Measurements from ENCODE around the gene EME2.
A peak's percentile ranks its signal among the peaks of the same experiment; 100 is the strongest.
"Not testable (repeated sequence)": the region's sequence is repeated elsewhere in the genome, so short reads cannot be mapped to it uniquely, and the experiment has no call there.

Gene EME2, protein sequence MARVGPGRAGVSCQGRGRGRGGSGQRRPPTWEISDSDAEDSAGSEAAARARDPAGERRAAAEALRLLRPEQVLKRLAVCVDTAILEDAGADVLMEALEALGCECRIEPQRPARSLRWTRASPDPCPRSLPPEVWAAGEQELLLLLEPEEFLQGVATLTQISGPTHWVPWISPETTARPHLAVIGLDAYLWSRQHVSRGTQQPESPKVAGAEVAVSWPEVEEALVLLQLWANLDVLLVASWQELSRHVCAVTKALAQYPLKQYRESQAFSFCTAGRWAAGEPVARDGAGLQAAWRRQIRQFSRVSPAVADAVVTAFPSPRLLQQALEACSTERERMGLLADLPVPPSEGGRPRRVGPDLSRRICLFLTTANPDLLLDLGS

DNA sequence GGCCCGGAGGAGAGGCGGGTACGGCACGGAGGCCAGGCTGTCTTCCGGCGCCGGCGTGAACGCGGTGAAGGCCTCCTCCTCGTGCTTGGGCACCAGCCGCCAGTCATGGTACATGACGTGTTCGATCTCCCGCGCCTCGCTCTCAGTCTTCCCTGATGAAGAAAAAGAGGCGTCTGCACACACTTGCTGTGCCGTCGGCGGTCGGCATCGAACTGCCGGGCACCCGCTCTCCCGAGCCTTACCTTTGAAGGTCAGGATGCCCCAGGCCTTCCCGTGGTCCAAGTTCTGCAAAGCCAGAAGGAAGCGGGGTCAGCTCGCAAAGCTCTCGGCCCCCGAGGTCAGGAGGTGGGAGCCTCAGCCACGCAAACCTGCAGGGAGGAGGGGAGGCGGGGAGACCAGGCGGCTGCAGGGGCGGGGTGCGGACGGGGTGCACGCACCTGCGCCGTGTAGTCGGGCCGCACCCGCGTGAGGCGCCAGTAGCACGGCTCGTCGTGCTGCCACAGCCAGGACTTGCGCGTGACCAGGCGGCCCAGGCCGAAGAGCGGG is at the start of gene EME2:
TSS of gene EME2 (plus strand) at position 449 of the 546 bp plus-strand sequence. CDS start 418 bp downstream, outside the sequence.
- DNase-seq = peak; percentile 63

- DNase-seq = peak; percentile 51
These were observed 49.0 kb upstream of the EME2 start for GRCh38 chr16:1723450-1724147.

GRCh38 chr16:1724491-1724890 is 48.1 kb upstream of the EME2 start:
- no peak for DNase-seq

DNA sequence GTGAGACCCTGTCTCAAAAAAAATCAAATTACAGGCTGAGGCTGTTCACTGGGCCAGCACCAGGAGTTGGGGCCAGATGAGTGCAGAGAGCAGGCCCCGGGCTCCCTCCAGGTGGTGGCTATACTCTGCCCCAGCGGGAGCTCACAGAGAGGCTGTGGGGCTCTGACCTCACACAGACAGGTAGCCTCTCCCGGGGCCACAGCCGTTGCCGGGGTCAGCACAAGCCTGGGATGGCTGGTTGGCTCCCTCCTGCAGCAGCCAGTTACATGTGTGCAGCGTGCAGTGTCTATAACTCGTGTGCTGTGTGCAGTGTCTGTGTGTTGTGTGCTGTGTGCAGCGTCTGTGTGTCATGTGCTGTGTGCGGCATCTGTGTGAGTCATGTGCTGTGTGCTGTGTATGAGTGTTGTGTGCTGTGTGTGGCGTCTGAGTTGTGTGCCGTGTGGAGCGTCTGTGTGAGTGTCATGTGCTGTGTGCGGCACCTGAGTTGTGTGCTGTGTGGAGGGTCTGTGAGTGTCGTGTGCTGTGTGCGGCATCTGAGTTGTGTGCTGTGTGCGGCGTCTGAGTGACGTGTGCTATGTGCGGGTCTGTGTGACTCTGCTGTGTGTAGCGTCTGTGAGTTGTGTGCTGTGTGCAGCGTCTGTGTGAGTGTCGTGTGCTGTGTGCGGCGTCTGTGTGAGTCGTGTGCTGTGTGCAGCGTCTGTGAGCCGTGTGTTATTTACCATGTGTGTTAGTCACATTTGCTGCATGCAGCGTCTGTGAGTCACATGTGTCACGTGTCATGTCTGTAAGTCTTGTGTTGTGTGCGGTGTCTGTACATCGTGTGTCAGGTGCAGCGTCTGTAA is 45.7 kb upstream of the EME2 start:
- DNase-seq = no peak

DNA sequence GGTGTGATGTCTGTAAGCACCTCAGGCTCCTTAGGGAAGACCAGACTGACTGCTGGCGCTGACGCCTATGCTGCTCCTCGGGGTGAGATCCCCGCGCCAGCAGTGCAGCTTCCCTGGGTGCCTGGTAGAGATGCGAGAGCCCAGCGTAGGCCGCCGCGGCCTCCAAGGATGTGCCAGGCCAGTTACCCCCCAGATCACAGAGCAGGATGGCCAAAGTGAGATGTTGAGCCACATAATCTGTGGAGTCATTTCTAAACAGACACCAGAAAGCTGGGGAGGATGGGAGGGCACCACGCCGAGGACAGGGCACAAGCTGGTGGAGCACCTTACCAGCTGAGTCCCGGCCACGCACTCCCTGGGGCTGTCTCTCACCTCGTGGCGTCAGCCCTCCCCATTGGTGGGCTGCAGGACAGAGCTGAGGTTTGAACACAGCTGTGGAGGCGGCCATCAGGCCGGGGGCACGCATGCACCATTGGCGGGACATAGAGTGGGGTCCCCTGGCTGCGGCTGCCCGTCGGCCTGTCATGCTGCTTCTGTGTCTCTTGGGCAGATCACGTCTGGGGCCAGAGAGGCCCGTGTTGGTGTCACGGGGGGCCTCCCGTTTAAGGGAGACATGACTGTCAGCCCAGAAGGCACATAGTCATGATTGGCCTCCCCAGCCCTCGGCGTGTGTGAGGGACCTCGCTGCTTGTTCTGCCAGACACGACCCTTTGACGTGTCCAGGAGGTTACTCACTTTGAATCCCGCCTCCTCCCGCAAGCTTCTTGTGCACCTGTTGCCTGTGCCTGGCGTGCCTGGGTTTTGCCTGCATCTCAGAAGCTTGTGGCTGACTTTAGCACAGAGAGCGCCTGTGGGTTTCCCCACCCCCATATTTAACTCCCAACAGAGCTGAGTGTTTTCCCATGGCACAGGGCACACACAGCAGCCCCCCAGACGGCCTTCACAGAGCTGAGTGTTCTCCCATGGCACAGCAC is 44.7 kb upstream of the EME2 start:
- no peak for DNase-seq

DNA sequence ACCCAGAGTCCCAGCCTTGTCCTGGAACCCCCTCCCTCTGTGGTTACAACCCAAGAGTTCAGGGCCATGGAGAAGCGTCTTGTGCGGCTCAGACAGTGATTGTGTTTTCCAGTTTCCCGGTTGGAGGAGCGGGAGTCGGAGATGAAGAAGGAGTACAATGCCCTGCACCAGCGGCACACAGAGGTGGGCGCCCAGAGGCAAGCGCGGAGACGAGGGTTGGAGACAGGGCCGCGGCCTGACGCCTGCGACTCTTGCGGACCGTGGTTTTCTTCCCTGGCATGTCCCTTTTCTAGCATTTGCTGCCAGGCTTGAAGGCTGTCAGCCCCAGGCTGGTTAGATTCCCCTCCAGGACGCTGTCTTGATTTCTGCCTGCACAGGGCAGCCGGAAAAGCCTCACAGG is 43.6 kb upstream of the EME2 start:
- no peak for DNase-seq

GRCh38 chr16:1729445-1729844 is 43.2 kb upstream of the EME2 start:
- DNase-seq = no peak

- DNase-seq = no peak
These were observed 41.5 kb upstream of the EME2 start for GRCh38 chr16:1731073-1731472.

DNA sequence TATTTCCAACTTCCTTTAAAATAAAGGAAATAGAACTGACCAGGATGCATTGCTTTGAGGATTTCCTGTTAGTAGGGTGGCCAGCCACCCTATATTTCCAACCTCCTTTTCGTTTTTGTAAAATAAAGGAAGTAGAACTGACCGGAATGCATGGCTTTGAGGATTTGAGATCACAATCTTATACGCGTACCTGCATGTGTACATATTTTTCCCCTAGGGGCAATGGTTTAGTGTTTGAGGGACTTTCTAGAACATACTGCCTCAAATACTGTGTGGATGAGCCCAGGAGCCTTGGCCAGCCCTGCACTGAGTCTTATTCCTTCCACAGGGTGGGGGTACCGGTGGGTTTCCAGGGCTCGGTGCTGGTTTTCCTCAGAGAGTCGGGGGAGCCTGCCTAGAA is 41.0 kb upstream of the EME2 start:
- no peak for DNase-seq

- no peak for DNase-seq
These were observed 40.5 kb upstream of the EME2 start for GRCh38 chr16:1732071-1732470.

DNA sequence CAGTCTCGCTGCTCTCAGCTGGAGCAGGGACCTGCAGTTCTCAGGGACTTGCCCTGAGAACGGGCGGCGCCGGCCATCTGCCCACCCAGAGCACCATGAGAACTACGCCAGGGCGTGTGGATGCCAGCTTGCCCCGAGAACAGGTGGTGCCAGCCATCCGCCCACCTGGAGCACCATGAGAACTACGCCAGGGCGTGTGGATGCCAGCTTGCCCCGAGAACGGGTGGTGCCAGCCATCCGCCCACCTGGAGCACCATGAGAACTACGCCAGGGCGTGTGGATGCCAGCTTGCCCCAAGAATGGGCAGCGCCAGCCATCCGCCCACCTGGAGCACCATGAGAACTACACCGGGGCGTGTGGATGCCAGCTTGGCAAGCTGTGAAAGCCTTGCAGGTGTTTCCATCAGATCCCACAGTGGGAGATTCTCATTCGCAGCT is 40.0 kb upstream of the EME2 start:
- not testable (repeated sequence) for DNase-seq

DNA sequence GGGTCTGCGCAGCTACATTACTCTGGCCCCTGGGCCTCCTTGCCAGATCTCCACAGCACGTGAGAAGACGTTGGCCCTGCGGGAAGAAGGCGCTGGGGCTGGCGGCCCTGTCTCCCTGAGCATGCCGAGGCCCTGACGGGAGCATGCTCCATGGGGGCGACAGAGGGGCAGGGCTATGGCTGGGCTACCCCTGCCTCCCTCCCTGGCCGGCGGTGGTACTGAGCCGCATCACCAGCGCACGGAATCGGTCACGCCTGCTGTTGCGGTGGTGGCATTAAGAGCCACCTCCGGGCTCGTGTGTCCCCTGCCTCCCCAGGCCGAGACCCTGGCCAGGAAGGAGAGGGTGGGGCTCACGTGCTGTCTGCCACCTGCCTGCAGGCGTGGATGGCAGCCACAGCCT is 38.5 kb upstream of the EME2 start:
- no peak for DNase-seq

DNA sequence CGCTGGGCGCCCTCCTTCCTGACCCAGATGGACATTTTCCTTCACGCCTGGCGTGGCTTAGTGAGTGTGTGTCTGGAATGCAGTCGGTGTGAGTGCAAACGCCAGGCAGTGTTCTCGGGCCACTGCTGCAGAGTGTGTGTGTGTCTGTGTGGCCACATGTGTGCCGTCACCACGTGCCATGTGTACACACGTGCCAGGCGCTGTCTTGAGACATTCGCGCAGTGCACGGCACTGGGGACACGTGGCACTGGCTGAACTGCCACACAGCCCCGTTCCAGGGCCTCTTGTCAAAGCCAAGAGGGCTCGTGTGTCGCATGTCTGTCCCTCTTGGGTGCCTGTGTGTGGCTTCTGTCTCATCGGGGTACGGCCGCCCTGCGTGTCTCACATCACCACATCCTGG is 37.8 kb upstream of the EME2 start:
- no peak for DNase-seq

- DNase-seq = no peak
These were observed 32.4 kb upstream of the EME2 start for GRCh38 chr16:1740234-1740633.

DNA sequence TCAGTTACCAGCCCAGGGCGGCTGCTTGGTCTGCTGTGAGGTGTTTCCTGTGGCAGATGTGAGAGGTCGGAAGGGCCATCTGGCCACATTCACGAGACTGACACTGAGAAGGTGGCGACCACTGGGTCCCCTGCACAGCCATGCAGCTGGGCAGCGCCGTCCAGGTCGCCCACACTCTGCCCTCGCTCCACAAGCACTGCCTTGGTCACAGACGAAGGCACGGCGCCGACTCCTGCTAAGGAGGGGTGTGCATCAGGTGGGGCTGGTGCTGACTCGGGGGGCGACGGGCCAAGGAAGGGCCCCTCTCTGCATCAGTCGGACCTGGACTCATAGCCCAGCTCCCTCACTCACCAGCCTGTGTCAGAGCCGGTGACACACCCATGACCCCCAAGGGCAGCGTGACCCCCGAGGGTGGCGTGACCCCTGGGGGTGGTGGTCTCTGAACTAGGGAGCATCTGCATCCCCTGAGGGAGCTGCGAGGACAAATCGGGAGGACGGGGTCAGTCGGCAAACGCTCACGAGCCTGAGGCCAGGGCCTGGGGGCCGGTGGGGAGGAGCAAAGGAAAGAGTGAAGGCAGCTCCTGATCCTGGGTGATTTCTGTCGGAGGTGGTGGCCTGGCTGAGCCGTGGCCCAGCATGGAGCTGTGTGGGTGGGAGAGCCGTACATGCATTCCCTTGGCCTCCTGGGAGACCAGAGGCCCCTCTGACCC is 31.7 kb upstream of the EME2 start:
- DNase-seq = no peak

DNA sequence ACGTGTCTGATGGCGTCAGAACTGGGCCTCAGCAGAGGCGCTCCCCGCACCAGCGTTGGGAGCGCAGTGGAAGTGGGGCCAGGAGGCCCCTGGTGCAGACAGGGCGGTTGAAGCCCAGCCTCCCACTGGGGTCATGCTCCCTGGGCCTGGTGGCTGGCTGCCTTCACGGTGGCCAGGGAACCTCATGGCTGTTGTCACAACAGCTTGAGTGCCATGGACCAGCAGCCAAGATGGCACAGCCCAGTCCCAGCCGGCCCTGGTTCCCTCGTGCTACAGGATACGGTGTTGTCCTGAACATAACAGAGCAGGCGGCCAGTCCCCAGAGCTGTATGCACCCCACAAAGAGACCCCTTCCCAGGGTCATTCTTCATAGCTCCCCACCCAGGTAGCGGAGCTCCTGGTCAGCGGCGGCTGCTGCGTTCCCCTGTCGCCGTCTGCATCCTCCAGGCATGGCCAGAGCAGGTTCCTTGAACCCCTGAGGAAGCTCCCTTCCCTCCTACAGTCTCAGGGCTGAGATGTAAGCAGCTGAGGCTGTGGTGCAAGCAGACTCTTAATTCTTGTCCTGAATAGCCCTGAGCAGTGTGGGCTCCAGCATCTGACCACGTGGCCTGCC is 31.0 kb upstream of the EME2 start:
- no peak for DNase-seq

DNA sequence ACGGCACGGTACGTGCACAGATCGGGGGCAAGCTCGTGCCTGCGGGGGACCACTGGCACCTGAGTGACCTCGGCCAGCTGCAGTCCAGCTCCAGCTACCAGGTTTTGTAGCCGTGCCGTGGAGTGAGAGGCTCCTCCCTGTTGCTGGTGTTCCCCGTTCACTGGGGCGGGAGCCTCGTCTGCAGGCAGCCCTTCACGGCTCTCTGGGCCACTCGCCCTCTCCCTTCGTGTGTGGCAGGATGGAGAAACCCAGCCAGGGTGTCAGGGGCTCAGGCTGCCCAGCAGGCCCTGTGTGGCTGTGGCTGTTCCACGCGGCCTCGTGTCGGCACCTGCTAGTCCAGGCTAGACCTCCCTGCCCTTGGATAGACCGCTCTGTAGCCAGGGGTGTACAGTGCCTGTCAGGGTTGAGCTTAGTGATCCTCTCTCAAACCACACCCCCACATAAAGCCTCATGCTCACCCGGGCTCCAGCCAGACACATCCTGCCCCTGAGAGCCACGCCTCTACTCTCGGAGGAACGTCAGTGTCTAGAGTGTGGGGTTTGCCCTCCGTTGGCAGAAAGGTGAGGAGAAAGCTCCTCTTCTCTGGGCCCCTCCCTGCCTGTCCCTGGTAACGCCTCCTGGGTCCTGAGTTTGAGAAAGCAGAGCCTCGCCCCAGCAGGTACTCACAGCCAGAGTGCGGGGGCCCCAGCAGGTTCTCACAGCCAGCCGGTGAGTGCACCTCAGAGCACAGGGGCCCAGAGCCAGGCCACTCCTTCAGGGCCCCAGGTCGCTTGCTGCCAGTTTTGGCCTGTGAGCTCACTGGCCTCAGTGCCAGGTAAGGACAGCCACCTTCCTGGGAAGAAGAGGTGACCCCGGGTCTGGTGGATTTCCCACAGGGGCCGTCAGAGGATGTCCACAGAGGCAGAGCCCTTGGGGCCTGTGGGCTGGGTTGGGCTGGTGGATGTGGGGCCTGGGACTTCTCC is 29.0 kb upstream of the EME2 start:
- DNase-seq = no peak

DNA sequence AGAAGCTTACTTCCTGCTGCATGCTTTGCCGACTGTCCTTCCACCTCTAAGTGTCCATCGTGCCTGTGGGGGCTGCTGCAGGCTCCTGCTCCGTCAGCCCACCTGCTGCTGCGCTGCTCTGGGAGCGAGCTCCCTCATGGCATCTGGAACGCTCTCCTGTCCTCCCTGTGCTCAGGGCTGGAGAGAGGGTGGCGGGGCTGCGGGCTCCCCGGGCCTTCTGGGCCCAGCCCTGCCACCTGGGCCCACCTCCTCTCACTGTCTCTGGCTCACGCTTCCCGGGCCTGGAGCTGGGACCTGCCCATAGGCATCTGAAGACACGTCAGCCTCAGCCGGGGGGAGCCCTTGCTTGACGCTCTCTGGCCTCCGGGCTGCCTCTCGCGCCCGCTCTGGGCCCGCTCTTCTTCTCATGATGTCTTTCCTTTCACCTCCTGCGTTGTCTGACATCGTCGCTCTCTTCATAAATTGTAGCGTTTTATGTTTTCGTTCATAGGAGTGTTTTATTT is 28.2 kb upstream of the EME2 start:
- no peak for DNase-seq

DNA sequence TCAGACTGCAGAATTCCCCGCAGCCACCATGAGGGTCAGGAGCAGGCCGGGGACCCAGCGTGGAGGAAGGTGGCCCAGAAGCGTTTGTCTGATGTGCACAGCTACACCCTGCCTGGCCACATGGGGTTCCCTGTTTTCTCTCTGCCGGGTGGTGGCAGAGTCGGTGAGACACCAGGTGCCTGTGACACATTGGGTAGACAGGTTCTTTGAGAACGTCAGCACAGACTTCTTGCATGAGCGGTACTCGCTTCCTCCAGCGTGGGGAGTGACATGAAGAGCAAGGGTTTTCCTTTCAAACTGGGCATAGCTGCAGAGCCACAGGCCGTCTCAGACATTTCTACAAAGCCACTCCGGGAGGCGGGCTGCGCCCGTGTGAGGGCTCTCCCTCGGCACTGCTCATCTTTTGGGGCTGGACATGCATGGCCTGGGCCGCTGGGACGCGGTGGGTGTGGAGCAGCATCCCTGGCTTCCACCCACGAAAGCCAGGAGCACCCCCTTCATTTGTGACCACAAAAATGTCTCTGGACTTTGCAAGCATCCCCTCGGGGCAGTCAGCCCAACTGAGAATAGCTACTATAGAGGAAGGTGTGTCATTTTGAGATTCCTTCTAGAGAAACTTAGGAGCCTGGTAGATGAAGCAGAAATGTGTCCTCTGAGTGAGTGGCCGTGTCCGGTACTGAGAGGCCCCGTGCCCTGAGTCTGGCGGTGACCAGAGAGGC is 27.3 kb upstream of the EME2 start:
- DNase-seq = no peak

All from stimulated activated CD4-positive, alpha-beta T cell treated with anti-CD3 and anti-CD28 coated beads, Interleukin-4, amount 100 ng/mL, for 24 hours (primary cell).